ENCODE results near the gene ARFGAP1. TPM values are rescaled to one million over a fixed set of nuclear protein-coding genes. Genes with fewer than 3 reads are reported as not detected.

The ARFGAP1 gene
- total and polyA plus RNA-seq, 2 of the 4 experiments (the other 2 are of a cell fraction): 59.1 to 194 TPM

DNA sequence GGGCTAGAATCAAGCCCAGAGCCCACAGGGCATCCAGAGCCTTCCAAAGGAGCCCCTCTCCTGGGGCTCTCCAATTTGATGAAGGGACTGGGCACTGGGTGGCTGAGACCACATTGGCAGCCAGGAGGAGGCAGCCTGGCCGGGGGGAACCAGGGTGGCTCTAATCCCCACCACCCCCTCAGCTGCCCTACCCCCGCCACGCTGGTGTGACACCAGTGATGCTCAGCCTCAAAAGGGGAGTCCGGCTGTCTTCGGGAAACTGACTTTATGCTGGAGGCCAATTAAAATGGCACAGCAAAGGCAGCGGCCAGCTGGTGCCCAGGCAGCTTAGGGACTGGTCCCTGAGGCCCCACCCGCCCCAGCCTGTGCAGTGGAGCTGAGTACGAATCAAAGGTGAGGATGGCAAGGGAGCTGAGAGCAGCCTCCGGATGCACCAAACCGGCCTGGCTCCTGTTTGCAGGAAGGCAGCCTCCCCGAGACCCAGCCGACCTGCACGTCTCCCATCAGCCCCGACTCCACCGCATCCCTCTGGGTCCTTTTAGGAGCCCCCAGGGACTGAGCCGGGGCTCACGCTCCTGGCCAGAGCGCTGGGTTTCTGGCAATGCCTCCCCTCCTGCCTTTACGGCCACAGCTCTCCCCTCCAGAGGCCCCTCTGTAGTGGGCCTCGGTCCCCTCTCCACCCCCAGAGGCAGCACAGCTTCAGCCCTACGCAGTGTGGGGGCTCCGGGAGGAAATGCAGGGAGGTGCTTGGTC, 60.1 kb downstream of the ARFGAP1 start:
- Histone ChIP-seq H3K27ac (ENCODE audit: insufficient read depth, low read length) (no peak overlapping the region), H3K18ac (ENCODE audit: low read depth, low read length) (no peak overlapping the region), H4K5ac (ENCODE audit: low read depth, low read length) (no peak overlapping the region), H3K23ac (ENCODE audit: low read depth, low read length) (no peak overlapping the region), H3K4me1 (ENCODE audit: control insufficient read depth, insufficient read depth, low read length) (no peaks in the 10 kb centered on the region), H3K9me3 (ENCODE audit: control insufficient read depth, insufficient read depth, low read length) (peaks cover 6% of the 10 kb centered on the region), H3K9me1 (ENCODE audit: insufficient read depth, low read length) (no peaks in the 10 kb centered on the region), H4K91ac (ENCODE audit: insufficient read depth, low read depth, low read length) (no peak overlapping the region), H4K20me1 (ENCODE audit: insufficient read depth, low read length) (no peaks in the 10 kb centered on the region), H3K4ac (ENCODE audit: low read depth, low read length) (no peak overlapping the region), H2BK5ac (ENCODE audit: low read depth, low read length, poor library complexity, severe bottlenecking) (no peak overlapping the region), H2BK120ac (ENCODE audit: low read depth, low read length) (no peak overlapping the region), H4K8ac (ENCODE audit: low read depth in 2 of 2, low read length in 2 of 2) (no peak overlapping the region), H3K56ac (ENCODE audit: extremely low read depth, insufficient read depth, low read length) (no peak overlapping the region), H3K9ac (ENCODE audit: low read depth, low read length) (no peak overlapping the region), H2AK5ac (ENCODE audit: low read depth, low read length) (no peak overlapping the region), H2AK9ac (replicated peaks; ENCODE audit: low read depth, low read length, poor library complexity) (no peak overlapping the region), H3K14ac (replicated peaks; ENCODE audit: low read depth, low read length) (no peak overlapping the region), H3K4me3 (ENCODE audit: insufficient read depth, low read depth, low read length) (no peak overlapping the region), H3K36me3 (ENCODE audit: control insufficient read depth, insufficient read depth, low read length) (no peaks in the 10 kb centered on the region), H3K4me2 (ENCODE audit: low read depth, low read length) (no peak overlapping the region), H2BK15ac (ENCODE audit: low read depth, low read length) (no peak overlapping the region), H3K27me3 (ENCODE audit: control insufficient read depth, insufficient read depth, low read length) (peaks cover 9% of the 10 kb centered on the region), H2BK20ac (ENCODE audit: low read depth, low read length) (no peak overlapping the region), H3K79me1 (ENCODE audit: low read depth in 1 of 2, low read length in 2 of 2) (no peaks in the 10 kb centered on the region), H2AFZ (replicated peaks; ENCODE audit: low read length, poor library complexity) (no peak overlapping the region)
- intact Hi-C loops (cut with micrococcal nuclease): no loop called here
- DNase-seq (no peak), ATAC-seq (ENCODE audit: low read depth) (no peak)
- CTCF ChIA-PET: no interaction called here
- in situ Hi-C loops (cut with MboI; ENCODE audit: low sequenced_read_pairs): no loop called here
- BruUV-seq (replicated peaks): no TSS peak
- 67% methylated on average over 5 of the region's 22 CpGs; no CpG with 5 or more reads in 1 of the 2 experiments for WGBS, 2 experiments (ENCODE audit: extremely low coverage in 2 of 2, insufficient read length in 1 of 2)
- dilution Hi-C loops (cut with HindIII; ENCODE audit: low sequenced_read_pairs, unreplicated experiment): no loop called here
- POLR2A ChIA-PET (ENCODE audit: unreplicated experiment): no interaction called here
- no peak for TF ChIP-seq SMC3 (IDR thresholded peaks at IDR 0.05; ENCODE audit: low read depth, low read length)
- TF ChIP-seq BHLHE40 (IDR thresholded peaks at IDR 0.05; ENCODE audit: low read depth, low read length): no peak
- TF ChIP-seq, protein P1, sequence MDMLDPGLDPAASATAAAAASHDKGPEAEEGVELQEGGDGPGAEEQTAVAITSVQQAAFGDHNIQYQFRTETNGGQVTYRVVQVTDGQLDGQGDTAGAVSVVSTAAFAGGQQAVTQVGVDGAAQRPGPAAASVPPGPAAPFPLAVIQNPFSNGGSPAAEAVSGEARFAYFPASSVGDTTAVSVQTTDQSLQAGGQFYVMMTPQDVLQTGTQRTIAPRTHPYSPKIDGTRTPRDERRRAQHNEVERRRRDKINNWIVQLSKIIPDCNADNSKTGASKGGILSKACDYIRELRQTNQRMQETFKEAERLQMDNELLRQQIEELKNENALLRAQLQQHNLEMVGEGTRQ (IDR thresholded peaks at IDR 0.05; ENCODE audit: low read depth, low read length): no peak
- no peak for TF ChIP-seq RFX5 (IDR thresholded peaks at IDR 0.05; ENCODE audit: low read depth, low read length)
- TF ChIP-seq MAZ (IDR thresholded peaks at IDR 0.05; ENCODE audit: borderline replicate concordance, low read depth, low read length): no peak
- no peak for TF ChIP-seq NFE2L2 (IDR thresholded peaks at IDR 0.05; ENCODE audit: low read depth, low read length)
- TF ChIP-seq, protein P2, sequence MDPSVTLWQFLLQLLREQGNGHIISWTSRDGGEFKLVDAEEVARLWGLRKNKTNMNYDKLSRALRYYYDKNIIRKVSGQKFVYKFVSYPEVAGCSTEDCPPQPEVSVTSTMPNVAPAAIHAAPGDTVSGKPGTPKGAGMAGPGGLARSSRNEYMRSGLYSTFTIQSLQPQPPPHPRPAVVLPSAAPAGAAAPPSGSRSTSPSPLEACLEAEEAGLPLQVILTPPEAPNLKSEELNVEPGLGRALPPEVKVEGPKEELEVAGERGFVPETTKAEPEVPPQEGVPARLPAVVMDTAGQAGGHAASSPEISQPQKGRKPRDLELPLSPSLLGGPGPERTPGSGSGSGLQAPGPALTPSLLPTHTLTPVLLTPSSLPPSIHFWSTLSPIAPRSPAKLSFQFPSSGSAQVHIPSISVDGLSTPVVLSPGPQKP (IDR thresholded peaks at IDR 0.05; ENCODE audit: borderline replicate concordance, low read depth, low read length): no peak
- TF ChIP-seq RCOR1 (IDR thresholded peaks at IDR 0.05; ENCODE audit: insufficient replicate concordance, low read length): no peak
- TF ChIP-seq MAFK (IDR thresholded peaks at IDR 0.05; ENCODE audit: low read depth, low read length): no peak
- no peak for TF ChIP-seq RAD21 (IDR thresholded peaks at IDR 0.05; ENCODE audit: low read length)
- TF ChIP-seq CHD1 (IDR thresholded peaks at IDR 0.05; ENCODE audit: low read depth, low read length): no peak
- no peak for TF ChIP-seq MXI1 (IDR thresholded peaks at IDR 0.05; ENCODE audit: borderline replicate concordance, low read depth, low read length)
- TF ChIP-seq, protein P3, sequence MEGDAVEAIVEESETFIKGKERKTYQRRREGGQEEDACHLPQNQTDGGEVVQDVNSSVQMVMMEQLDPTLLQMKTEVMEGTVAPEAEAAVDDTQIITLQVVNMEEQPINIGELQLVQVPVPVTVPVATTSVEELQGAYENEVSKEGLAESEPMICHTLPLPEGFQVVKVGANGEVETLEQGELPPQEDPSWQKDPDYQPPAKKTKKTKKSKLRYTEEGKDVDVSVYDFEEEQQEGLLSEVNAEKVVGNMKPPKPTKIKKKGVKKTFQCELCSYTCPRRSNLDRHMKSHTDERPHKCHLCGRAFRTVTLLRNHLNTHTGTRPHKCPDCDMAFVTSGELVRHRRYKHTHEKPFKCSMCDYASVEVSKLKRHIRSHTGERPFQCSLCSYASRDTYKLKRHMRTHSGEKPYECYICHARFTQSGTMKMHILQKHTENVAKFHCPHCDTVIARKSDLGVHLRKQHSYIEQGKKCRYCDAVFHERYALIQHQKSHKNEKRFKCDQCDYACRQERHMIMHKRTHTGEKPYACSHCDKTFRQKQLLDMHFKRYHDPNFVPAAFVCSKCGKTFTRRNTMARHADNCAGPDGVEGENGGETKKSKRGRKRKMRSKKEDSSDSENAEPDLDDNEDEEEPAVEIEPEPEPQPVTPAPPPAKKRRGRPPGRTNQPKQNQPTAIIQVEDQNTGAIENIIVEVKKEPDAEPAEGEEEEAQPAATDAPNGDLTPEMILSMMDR (conservative IDR thresholded peaks at IDR 0.05; ENCODE audit: low read depth, low read length): no peak
- TF ChIP-seq FOS (IDR thresholded peaks at IDR 0.05; ENCODE audit: low read depth, low read length): no peak
- no peak for TF ChIP-seq POLR2A (IDR thresholded peaks at IDR 0.05; ENCODE audit: low read depth, low read length)
- TF ChIP-seq CEBPB (IDR thresholded peaks at IDR 0.05; ENCODE audit: low read depth, low read length): no peak
